GM12878 (cell line): ENCODE data around the gene SPG7.

Experiments used
- EGR1 ChIP-seq, 2 experiments: IDR thresholded peaks; 1 replicate in 1 of 2; 2 replicates in 1 of 2; pipeline ENCODE4 v1.6.1; 2011 to 2012; ENCODE audit warnings: low read depth in 2 of 2, low read length in 2 of 2, borderline replicate concordance in 1 of 2, mild to moderate bottlenecking in 1 of 2, moderate library complexity in 1 of 2
- FOXM1 ChIP-seq: IDR thresholded peaks from 2 replicates; pipeline ENCODE4 v1.6.1; 2012; ENCODE audit warnings: low read depth, mild to moderate bottlenecking, inconsistent platforms, low read length, moderate library complexity
- MYC ChIP-seq: IDR thresholded peaks from 2 replicates; pipeline ENCODE4 v1.6.1; 2011; ENCODE audit warnings: mild to moderate bottlenecking, low read length, moderate library complexity, inconsistent platforms; ENCODE audit not compliant: insufficient read depth, insufficient replicate concordance, insufficient read length, severe bottlenecking
- POLR2A ChIP-seq: IDR thresholded peaks from 2 replicates; pipeline ENCODE4 v1.6.1; 2011; ENCODE audit warnings: low read depth, mild to moderate bottlenecking, low read length
- SPI1 ChIP-seq: IDR thresholded peaks from 2 replicates; pipeline ENCODE4 v1.6.1; 2011; ENCODE audit warnings: low read depth, mild to moderate bottlenecking, low read length, moderate library complexity, borderline replicate concordance; ENCODE audit not compliant: insufficient read depth
- YY1 ChIP-seq: IDR thresholded peaks from 2 replicates; pipeline ENCODE4 v1.6.1; 2011; ENCODE audit warnings: low read depth, mild to moderate bottlenecking, low read length
- ZZZ3 ChIP-seq: IDR thresholded peaks from 2 replicates; pipeline ENCODE4 v1.6.1; 2011; ENCODE audit warnings: low read depth; ENCODE audit not compliant: control insufficient read depth, insufficient read length
- TF ChIP-seq, protein P1 (sequence below), 3 experiments: IDR thresholded peaks in 2 of 3; conservative IDR thresholded peaks in 1 of 3; 2 replicates each; pipeline ENCODE4 v1.5.1; 2011; ENCODE audit warnings: low read depth in 3 of 3, low read length in 3 of 3, mild to moderate bottlenecking in 3 of 3, control low read depth in 2 of 3, moderate library complexity in 2 of 3, inconsistent platforms in 1 of 3, mixed read lengths in 1 of 3; ENCODE audit not compliant: control insufficient read depth in 2 of 3, insufficient read depth in 1 of 3; ENCODE audit errors: extremely low read depth in 1 of 3

DNA sequence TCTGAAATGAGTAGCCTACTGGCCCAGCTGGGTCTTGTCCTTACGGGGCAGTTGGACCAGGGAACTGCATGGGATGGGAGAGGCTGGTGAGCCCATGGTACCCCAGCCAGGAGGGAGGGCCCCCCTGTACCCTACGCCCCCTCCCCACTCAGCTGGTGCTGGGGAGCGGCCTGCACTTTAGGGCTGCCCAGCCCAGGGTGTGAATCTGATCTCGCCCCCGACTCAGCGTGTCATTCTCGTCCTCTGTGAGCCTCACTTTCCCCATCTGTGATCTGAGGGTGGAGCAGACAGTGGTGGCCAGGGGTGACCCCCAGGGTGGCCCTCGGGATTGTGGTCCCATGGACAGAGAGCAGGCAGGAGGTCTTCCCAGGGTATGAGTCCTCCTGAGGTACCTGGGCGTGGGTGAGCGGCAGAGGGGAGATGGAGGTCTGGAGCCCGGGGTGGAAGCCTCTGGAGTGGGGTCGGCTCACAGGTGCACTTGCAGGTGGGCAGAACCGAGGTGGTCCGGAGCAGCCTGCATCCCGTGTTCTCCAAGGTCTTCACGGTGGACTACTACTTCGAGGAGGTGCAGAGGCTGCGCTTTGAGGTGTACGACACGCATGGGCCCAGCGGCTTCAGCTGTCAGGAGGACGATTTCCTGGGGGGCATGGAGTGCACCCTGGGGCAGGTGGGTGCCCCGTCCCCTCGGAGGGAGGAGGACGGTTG, 69.0 kb downstream of the SPG7 start:
- TF ChIP-seq MYC (no peak), YY1 (no peak), FOXM1 (no peak), EGR1 (IDR thresholded peaks at IDR 0.05; ENCODE audit: borderline replicate concordance in 1 of 2, low read depth in 2 of 2, low read length in 2 of 2) (no peak), ZZZ3 (no peak), SPI1 (no peak), POLR2A (no peak)
- TF ChIP-seq, protein P1, sequence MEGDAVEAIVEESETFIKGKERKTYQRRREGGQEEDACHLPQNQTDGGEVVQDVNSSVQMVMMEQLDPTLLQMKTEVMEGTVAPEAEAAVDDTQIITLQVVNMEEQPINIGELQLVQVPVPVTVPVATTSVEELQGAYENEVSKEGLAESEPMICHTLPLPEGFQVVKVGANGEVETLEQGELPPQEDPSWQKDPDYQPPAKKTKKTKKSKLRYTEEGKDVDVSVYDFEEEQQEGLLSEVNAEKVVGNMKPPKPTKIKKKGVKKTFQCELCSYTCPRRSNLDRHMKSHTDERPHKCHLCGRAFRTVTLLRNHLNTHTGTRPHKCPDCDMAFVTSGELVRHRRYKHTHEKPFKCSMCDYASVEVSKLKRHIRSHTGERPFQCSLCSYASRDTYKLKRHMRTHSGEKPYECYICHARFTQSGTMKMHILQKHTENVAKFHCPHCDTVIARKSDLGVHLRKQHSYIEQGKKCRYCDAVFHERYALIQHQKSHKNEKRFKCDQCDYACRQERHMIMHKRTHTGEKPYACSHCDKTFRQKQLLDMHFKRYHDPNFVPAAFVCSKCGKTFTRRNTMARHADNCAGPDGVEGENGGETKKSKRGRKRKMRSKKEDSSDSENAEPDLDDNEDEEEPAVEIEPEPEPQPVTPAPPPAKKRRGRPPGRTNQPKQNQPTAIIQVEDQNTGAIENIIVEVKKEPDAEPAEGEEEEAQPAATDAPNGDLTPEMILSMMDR (IDR thresholded peaks at IDR 0.05 in 2 of 3, conservative IDR thresholded peaks at IDR 0.05 in 1 of 3; ENCODE audit: control insufficient read depth in 2 of 3, extremely low read depth in 1 of 3, insufficient read depth in 1 of 3, low read depth in 3 of 3, low read length in 3 of 3) = no peak
